Suprapubic skin (tissue), 4 donors: Measurements from ENCODE around the gene BMF.

Experiments
- EP300 ChIP-seq: sonication (generic); formaldehyde crosslinking; IDR thresholded peaks from one replicate; pipeline ENCODE4 v1.6.1; 2017; ENCODE audit warnings: antibody characterized with exemption
- POLR2A ChIP-seq, 2 donors: fragments of 450-650 bp; IDR thresholded peaks; one replicate each; pipeline ENCODE4 v1.6.1; 2017; ENCODE audit warnings: antibody characterized with exemption in 2 of 2, mild to moderate bottlenecking in 2 of 2, moderate library complexity in 2 of 2
- POLR2AphosphoS5 ChIP-seq, 3 donors: sonication (generic); formaldehyde crosslinking; IDR thresholded peaks; one replicate each; pipeline ENCODE4 v1.6.1; 2017; ENCODE audit warnings: antibody characterized with exemption in 3 of 3
- TF ChIP-seq, protein P1 (sequence below), 2 donors: fragments of 200-600 bp in 1 of 2; fragments of 450-650 bp in 1 of 2; sonication (generic) in 1 of 2; IDR thresholded peaks; one replicate each; pipeline ENCODE4 v1.5.1; 2016 to 2019; ENCODE audit warnings: antibody characterized with exemption in 2 of 2, mild to moderate bottlenecking in 1 of 2, moderate library complexity in 1 of 2

DNA sequence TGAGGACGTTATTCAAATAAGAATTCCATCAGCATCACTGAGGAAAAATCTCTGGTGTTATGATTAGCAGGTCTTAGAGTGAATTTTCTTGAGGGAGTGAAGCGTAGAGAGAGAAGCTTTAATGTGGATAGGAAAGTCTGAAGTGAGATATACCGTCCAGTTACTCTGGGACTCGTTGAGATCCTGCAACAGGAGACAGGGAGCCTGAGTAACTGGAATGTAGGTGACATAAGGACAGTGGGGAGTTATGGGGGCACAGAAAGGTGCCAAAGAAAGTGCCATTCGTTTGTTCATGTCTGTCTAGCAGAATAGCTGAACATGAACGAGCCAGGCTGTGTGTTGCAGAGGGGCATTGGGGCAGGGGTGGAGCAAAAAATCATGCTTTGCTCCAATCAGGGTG, 42.8 kb upstream of the BMF start:
- TF ChIP-seq POLR2A (IDR thresholded peaks at IDR 0.05) (no peak), POLR2AphosphoS5 (IDR thresholded peaks at IDR 0.05) (no peak), EP300 (no peak)
- TF ChIP-seq, protein P1, sequence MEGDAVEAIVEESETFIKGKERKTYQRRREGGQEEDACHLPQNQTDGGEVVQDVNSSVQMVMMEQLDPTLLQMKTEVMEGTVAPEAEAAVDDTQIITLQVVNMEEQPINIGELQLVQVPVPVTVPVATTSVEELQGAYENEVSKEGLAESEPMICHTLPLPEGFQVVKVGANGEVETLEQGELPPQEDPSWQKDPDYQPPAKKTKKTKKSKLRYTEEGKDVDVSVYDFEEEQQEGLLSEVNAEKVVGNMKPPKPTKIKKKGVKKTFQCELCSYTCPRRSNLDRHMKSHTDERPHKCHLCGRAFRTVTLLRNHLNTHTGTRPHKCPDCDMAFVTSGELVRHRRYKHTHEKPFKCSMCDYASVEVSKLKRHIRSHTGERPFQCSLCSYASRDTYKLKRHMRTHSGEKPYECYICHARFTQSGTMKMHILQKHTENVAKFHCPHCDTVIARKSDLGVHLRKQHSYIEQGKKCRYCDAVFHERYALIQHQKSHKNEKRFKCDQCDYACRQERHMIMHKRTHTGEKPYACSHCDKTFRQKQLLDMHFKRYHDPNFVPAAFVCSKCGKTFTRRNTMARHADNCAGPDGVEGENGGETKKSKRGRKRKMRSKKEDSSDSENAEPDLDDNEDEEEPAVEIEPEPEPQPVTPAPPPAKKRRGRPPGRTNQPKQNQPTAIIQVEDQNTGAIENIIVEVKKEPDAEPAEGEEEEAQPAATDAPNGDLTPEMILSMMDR (IDR thresholded peaks at IDR 0.05) = no peak
